GM21723 (cell line): ENCODE measurements around the gene LIN52.

ENCODE experiments used
- ATAC-seq: cut with Tn5 transposase; IDR thresholded peaks from one replicate; pipeline ENCODE4 v1.9.1; 2021; ENCODE audit warnings: mild to moderate bottlenecking, moderate library complexity; ENCODE audit not compliant: unreplicated experiment

LIN52 gene

DNA sequence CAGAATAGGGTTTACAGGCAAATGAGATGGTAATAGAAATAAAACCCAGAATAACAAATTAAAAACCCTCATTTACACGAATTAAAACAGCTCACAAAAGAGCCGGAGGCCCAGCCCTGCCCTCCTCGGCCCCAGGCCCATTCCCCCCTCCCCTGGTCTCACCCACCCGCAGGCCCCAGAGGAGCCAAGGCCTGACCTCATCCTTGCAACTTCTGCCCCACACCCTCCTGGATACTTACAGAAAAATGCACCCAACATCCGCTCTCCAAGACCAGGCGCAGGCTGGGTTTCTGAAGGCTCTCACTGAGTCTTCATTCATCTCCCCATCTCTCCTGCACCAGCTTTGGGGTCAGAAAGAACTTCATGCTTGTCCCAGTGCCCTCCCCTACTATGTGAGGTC, 138.3 kb downstream of the LIN52 start:
- ATAC-seq: no peak

DNA sequence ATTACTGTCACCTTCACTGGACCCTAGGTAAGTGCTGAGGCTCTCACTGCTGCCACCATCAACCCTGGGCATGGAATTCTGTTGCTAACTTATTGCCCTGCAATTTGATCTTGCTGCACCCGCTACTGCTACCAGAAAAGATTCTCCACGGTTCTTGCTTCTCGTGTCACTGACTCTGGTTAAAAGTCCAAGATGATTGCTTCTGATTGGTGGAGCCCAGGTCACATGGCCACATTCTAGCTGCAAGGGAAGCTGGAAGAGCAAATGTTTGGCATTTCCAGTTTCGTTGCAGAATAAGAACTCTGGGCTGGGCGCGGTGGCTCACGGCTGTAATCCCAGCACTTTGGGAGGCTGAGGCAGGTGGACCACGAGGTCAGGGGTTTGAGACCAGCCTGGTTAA, 147.0 kb downstream of the LIN52 start:
- no peak for ATAC-seq

DNA sequence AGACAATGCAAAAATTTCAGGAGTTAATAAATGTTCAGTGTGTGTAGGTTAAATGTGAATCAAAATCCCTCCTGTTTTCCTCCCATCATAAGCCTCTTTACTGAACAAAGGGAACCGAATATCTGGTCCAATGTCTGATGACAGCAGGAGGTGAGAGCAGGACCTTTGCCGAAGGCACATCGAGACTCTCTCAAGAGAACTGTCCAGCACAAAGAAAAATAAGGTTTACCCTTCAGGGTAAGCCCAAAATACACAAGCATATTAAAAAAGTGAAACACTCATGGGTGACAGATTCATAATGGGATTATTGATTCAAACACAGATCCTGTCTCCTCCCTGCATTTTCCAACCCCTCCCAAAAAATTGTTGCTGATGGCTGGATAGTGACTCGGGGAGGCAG, 150.3 kb downstream of the LIN52 start:
- no peak for ATAC-seq

DNA sequence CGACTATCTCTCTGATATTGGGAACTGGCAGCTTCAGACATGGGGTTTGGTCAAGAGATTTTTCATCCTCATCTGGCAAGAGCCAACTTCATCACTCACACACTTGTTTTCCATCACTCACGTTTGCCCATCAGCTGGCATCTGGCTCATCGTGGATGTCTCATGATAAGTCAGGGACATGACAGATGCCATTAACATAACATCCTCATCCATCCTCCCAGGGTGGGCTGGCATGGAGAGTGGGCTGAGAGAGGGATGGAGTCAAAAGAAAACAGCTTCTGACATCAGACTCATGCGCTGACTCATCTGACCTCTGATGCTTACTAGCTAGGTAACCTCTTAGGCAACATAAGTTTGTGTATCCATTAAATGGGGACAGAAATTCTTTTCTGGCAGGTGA, 152.7 kb downstream of the LIN52 start:
- no peak for ATAC-seq

DNA sequence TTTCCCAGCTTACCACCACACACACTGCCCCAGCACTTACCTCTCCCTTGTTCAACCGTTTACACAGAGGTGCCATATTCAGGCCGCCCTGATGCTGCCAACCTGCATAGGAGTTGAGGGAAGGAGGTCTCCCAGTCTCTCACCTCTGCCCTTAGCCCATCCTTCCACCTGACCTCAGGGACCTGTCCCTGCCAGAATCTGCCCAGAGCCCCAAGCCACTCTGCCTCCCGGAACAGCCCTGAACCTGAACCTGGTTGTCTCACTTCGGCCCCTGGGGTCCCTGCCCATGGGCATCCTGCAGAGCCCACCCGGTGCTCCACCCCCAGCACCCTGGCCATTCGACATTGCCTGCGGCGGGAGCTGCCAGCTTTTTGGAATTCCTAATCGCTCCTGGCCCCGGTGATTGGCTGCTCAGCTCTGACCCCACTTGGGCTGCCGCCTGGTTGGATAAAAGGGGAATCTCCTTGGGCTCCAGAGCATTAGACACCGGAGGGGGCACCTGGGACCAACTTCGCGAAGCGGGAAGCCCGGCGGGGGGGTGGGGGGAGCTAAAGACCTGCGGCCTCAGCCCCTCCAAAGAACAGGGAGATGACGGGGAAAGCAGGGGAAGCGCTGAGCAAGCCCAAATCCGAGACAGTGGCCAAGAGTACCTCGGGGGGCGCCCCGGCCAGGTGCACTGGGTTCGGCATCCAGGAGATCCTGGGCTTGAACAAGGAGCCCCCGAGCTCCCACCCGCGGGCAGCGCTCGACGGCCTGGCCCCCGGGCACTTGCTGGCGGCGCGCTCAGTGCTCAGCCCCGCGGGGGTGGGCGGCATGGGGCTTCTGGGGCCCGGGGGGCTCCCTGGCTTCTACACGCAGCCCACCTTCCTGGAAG, 154.5 kb downstream of the LIN52 start, which contains the start of gene VSX2:
Gene VSX2, plus strand, starts transcription at position 476 of the 874 bp plus-strand sequence. Its CDS starts 113 bp downstream, at position 589.
- no peak for ATAC-seq

DNA sequence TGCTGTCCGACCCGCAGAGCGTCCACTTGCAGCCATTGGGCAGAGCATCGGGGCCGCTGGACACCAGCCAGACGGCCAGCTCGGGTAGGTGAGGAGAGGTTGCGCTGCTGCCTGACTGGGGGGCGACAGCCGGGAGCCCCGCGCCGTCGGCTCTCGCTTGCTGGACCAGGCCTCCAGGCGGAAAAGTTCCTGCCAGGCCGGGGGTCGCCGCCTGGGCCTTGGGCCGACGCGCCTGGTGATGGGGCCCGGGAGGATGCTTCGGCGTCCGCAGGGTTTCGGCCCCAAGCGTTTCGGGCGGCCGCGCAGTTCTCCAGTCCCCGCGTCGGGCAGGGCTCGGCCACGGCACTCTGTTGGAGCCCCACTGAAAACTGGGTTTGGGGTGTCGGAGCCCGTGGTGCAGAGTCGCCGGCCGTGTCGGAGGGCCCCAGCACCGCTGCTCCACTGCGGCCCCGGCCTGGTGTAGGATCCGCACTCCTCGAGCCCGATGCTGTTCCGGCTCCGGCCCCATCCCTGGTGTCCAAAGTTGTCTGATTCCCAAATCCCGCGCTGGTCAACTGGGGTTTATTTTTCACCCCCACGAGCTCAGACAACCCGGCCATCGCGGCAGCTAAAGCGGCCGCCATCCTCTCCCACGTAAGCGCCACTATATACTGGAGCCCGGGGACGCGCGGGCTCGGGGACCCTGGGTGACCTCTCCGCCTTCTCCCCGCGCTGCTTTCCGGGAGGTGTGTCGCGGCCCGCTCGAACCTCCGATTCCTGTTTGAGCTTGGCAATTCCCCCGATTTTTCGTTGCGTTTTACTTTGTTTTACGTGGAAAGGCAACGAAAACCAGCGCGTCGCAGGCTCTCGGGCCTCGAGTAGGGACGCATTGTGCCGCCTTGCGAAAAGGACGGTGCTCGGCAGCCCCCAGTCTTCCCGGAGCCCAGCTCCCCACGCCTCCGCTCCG, 155.4 kb downstream of the LIN52 start:
- no peak for ATAC-seq

DNA sequence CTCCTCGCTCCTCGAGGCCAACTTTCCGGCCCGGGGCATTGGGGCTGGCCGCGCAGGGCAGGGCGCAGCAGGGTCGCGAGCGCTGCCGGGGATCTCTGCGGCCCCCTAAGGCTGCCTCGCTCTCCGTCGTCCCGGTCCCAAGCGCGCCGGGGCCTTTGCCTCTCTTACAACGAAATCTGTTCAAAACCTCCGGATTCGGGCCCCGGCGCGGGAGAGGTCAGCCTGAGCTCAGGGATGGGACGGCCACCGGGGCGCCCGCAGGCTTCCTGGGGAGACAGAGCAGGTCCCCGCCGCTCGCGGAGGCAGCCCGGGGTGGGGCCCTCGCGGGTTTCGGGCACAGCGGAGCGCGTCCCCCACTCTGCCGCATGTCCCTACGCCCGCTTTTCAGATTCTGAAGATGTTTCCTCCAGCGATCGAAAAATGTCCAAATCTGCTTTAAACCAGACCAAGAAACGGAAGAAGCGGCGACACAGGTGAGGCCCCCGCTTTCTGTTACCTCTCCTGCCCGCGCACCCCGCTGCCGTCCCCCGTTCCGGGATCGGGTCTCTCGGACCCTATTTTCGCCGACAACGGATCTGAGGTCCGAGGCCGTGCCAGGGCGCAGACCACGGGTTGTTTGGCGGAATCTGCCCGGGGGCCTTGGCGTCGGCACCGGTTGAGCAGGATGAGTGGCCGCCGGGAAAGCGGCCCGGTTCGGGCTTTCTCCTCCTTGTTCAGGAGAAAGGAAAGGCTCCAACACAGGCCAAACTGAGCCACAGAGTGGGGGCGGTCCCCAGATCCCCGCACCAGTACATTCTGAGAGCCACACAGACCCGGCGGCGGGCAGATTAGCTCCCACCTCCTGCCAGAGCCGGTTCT, 156.3 kb downstream of the LIN52 start:
- no peak for ATAC-seq

DNA sequence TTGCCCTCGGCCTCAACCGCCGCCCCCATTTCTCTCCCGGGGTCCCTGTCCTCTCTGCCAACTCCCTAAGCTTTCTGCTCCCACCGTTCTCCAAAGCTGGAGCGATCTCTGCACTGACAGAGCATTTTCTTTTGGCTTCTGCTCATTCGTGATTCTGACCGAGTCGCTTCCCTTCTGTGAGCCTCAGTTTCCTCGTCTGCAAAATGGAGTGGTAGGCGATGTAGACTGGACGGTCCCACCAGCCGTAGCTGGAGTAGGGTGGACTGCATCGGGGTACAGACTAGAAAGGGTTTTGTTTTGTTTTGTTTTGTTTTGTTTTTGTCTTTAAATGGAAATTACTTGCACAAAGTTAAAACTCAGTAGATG, 156.9 kb downstream of the LIN52 start:
- ATAC-seq: no peak

DNA sequence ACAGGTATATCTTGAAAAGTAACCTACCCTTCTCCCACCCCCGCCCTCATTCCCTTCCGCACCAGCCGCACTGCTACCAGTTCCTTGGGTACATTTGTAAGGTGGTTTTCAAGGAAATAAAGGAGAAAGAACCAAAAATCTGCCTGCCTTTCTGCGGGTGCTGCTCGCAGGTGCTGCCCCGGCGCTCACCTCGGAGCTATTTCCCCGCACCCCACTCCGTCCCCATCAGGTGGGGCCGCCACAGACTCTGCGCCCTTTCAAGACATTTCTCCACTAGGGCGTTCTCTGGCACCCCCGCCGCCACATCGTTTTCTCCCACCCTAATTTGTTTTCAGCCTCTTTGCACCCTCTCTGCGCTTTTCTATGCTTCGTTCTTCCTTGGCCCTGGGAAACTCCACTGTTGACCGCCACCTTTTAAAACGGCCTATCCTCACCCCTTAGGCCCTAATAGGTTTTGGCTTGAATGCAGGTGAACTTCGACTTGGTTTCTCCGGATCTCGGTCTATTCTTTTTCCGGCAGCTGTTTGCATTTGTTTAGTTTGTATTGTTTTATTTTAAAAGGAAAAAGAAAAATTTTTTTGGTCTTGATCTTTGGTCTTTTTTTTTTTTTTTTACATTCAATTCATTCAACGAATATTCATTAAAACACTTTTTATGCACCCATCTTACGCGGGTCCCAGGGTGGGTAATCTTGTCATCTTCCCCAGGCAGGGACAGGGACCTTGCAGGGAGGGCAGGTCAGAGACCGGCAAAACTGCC, 157.4 kb downstream of the LIN52 start:
- no peak for ATAC-seq

DNA sequence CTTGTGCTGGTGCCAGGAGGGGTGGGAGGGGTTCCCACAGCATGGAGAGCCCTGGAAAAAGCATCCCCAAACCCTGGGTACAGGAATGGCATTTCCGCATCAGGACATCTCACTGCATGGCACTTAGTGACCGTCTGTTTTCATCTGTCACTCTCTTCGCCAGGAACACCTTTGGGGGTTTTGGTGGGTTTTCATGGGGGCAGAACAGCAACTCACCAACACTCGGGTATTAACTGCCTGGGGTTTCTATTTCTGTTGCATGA, 158.0 kb downstream of the LIN52 start:
- ATAC-seq: no peak

DNA sequence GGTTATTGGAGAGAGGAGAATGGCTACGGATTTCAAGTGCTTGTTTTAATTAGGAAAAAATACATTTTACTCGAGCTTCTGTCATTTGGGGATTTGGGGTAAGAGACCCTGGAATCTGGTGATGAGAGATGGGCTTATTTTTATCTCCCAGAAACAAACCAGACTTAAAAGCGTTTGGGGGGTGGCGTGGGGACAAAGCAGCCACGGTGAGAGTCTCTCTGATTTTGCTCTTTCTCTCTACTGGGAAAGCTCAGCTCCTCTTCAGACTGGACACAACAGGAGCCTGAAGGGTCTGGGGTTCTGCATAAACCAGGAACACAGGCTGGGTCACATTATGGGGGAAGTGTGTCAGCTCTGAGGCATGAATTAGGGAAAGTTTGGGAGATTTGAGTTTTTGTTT, 158.3 kb downstream of the LIN52 start:
- no peak for ATAC-seq

DNA sequence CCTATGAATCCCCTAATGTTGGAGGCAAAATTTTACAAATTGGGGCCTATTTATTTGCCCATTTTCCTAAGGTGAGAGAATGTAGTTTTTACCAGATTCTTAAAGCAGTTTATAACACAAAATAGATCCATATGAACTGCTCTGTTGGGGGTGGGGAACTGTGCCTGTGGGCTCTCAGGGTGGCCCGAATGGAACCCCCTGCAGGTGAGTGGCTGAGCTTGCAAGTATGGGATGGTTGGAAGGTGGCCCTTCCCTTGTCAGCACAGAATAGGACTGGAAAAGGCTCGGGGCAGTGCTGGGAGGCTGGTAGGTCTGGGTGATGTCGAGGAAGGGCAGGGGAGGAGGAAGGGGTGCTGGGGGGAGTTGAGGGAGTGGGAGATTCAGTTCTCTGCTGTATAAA, 159.4 kb downstream of the LIN52 start:
- ATAC-seq: no peak

DNA sequence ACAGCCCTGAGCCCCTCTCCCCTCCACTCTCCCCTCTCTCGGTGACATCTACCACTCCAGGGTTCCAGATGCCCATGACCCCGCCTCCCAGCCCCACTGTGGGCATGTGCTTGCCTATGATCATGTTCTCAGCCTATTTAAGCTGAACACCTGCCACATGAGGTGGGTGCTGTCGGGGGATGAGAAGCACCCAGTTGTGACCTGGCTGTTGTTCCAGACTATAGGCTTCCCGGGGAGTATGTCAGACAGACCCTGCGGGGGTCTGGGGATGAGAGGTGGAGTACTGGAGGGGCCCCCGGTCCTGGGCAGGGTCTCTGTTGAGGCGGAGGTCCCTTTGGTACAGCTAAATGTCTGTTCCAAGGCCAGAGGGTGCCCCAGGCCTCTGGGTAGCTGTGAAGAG, 160.5 kb downstream of the LIN52 start:
- ATAC-seq: no peak

DNA sequence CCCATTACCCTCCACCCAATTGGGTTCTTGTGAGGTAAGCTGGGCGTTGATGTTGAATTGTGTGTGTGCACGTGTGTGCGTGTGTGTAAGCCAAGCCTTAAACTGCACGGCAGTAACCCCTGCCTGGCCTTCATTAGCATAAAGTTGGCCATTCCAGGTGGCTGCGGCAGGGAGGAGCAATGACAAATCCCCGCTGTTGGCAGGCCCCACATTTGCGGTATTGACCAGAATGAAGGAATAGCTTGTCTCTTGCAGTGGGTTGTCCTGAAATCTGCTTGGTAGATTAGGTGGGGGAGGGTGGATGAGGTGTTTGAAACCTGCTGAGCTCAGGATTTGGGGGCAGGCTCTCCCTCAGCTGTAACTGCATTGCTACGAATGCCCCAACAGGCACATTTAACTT, 161.8 kb downstream of the LIN52 start:
- ATAC-seq: no peak

DNA sequence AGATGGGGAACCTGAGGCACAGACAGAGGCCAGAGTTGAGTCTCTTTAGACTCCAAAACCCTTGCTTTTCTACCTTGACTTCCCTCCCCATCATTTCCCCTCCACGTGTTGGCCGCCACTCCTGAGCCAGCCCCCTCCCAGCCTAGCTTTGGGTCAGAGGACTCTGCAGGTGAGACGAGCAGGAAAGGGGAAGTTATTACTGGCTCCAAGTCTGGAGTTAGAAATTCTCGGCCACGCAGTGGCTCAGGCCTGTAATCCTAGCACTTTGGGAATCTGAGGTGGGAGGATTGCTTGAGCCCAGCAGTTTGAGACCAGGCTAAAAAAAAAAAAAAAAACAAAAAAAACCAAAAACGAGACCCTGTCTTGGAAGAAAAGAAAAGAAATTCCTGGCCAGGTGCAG, 163.3 kb downstream of the LIN52 start:
- ATAC-seq: no peak

DNA sequence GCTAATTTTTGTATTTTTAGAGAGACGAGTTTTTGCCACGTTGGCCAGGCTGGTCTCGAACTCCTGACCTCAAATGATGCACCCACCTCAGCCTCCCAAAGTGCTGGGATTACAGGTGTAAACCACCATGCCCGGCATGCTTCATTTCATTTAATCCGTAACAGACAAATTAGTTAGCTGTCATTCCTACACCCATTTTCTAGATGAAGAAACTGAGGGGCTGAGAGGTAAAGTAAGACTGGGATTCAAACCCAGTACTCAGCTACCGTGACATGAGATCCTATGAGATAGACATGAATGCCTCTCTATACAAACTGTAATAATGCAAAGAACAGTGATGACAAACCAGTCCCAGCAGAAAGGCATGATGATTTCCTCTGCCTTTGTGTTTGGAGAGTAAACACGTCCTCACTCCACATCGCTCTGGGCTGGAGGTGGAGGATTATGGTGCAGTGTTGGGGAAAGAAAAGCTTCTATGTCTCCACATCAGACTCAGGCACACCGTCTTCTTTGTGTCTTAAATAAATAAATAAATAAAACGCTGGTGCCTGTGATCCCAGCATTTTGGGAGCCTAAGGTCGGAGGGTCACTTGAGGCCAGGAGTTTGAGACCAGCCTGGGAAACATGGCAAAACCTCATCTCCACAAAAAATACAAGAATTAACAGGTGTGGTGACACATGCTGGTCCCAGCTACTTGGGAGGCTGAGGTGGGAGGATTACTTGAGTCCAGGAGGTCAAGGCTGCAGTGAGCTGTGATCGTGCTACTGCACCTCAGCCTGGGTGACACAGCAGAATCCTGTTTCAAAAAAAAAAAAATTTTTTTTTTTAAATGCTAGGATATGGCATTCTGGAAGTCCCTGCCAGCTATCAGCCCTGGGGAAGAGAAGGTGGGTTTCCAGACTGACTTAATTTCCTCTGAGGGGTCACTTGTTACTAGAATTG, 164.9 kb downstream of the LIN52 start:
- no peak for ATAC-seq
